ENCODE results near the gene DPP10.

Gene DPP10

DNA sequence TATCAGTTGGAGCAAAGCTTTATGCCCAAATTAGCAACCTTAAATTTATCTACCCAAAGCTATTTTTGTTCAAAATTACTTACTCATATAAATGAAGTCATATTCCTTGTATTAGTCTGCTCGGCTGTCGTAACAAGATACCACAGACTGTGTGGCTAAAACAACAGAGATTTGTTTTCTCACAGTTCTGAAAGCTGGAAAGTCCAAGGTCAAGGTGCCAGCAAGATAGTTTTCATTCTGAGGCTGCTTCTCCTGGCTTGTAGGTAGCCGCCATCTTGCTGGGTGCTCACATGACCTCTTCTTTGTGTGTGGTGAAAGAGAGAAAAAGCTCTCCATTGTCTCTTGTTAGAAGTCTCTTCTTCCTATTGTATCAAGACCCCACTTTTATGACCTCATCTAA is 15.7 kb upstream of the DPP10 start:
- no peak for DNase-seq (ENCODE audit: low spot score)
- H3K27ac ChIP-seq, result no peak overlapping the region
- TF ChIP-seq CTCF (conservative IDR thresholded peaks at IDR 0.05; ENCODE audit: low read depth), result no peak
- ChIA-PET CTCF (no interaction called here), POLR2A (ENCODE audit: low non-redundant PET) (no interaction called here)

DNA sequence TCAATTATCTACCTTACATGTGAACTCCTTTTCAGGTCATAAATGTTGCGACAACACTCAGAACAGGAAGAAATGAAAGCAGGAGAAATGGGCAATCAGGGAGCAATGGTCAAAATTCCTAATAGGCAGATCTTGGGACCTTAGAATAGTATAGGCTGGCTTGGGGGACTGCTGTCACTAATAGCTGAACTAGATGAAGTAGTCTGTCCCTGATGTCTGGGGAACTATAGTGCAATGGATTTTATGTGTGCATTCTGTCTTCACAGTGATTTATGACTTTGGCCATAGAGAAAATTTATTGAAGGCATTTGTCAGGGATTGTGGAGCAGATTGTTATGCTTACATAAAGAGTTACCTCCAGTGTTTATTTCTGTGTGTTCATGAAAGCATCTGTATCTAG is 6.1 kb upstream of the DPP10 start:
- POLR2A ChIA-PET (ENCODE audit: low non-redundant PET), result no interaction called here
- H3K27ac ChIP-seq, result no peak overlapping the region
- CTCF ChIA-PET, result no interaction called here
- no peak for DNase-seq (ENCODE audit: low spot score)
- TF ChIP-seq CTCF (conservative IDR thresholded peaks at IDR 0.05; ENCODE audit: low read depth), result no peak

DNA sequence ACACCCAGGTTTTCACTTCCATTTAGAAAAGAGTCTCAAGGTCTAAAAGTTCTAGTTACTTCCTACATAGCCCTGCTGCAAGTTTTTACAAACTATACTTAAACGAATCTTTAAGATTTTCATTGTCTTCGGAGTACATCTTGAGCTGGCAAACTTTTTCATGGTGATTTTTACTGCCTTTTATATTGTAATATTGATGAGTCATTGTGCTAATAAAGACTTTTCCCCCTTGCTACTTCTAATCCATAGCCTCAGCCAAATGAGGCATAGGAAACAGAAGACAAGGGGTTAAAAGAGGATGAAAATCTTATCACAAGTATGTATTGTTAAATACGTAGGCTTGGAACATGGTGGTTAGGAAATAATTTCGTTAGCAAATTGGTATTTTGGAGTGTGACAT is 4.1 kb downstream of the DPP10 start:
- TF ChIP-seq CTCF (conservative IDR thresholded peaks at IDR 0.05; ENCODE audit: low read depth), result no peak
- ChIA-PET CTCF (interaction anchor here (0.7 kb wide), 1 partner anchor 1449 kb away, joined by 3 read pairs; no protein-coding TSS in a partner anchor), POLR2A (ENCODE audit: low non-redundant PET) (no interaction called here)
- no peak for DNase-seq (ENCODE audit: low spot score)
- no peak overlapping the region for H3K27ac ChIP-seq

GRCh38 chr2:114450639-114451038 is 8.2 kb downstream of the DPP10 start:
- DNase-seq (ENCODE audit: low spot score), result no peak
- no peak for TF ChIP-seq CTCF (conservative IDR thresholded peaks at IDR 0.05; ENCODE audit: low read depth)
- H3K27ac ChIP-seq, result no peak overlapping the region
- POLR2A ChIA-PET (ENCODE audit: low non-redundant PET), result no interaction called here
- CTCF ChIA-PET, result no interaction called here

GRCh38 chr2:114456566-114456965 is 14.1 kb downstream of the DPP10 start:
- DNase-seq (ENCODE audit: low spot score), result no peak
- no peak overlapping the region for H3K27ac ChIP-seq
- ChIA-PET CTCF (no interaction called here), POLR2A (ENCODE audit: low non-redundant PET) (no interaction called here)
- TF ChIP-seq CTCF (conservative IDR thresholded peaks at IDR 0.05; ENCODE audit: low read depth), result no peak

DNA sequence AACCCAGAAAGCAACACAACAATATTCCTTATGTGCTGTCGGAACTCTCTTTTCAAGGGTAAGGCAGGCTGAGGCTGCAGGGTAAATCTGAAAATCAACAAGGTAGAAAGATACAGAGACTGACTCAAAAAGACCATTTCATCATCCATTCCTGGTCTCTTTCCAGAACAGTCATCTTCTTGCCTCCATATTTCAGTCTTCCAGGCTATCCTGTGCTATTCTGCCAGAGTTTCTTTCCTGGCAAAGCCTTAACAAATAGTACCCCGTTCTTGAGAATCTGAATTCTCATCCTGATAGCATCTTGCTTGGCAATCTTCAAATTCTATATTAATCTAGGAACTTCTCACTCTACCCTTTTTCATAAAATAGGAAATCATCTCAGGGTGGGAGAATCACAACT is 15.5 kb downstream of the DPP10 start:
- DNase-seq (ENCODE audit: low spot score), result no peak

More for the DNA sequence above, 15.5 kb downstream of the DPP10 start:
- TF ChIP-seq CTCF (conservative IDR thresholded peaks at IDR 0.05; ENCODE audit: low read depth), result no peak
- POLR2A ChIA-PET (ENCODE audit: low non-redundant PET), result no interaction called here
- CTCF ChIA-PET, result no interaction called here
- no peak overlapping the region for H3K27ac ChIP-seq
